Measurements from ENCODE around the gene CLCN6. TPM values are rescaled to one million over a fixed set of nuclear protein-coding genes. Genes with fewer than 3 reads are reported as not detected.

CLCN6 gene
- total and polyA plus RNA-seq, 2 of the 8 experiments (the other 6 are each of a cell fraction or from before 2014, with no cell fraction given): 15.7 to 26.0 TPM

- TF ChIP-seq MAX (IDR thresholded peaks at IDR 0.05) (peak; percentile 58), ATF3 (IDR thresholded peaks at IDR 0.05; ENCODE audit: insufficient read depth, low read depth, low read length) (no peak), YY1 (IDR thresholded peaks at IDR 0.05; ENCODE audit: low read depth, low read length) (peak; percentile 62; the same call in 1 of the 2 replicates), TAF7 (optimal IDR thresholded peaks at IDR 0.05; ENCODE audit: borderline replicate concordance, low read depth, low read length) (peak; percentile 81), JUND (IDR thresholded peaks at IDR 0.05; ENCODE audit: low read length) (no peak), TCF12 (IDR thresholded peaks at IDR 0.05; ENCODE audit: low read depth, low read length) (0 out of 2 replicates have a peak, but pooled peaks have one; percentile 43), RAD21 (IDR thresholded peaks at IDR 0.05 in 1 of 2, conservative IDR thresholded peaks at IDR 0.05 in 1 of 2; ENCODE audit: low read depth in 2 of 2, low read length in 2 of 2) (peak in 1 of 2 experiments; percentile 9; a peak in 2 of 4 replicates)
These were observed 53.2 kb downstream of the CLCN6 start (continued) for GRCh38 chr1:11858968-11859871.
